GM20431 (cell line): ENCODE results near the gene PRDM10.

Experiments
- in situ Hi-C: fragments of 300-500 bp; cut with MseI, MboI; formaldehyde crosslinking; loops from one replicate; pipeline ENCODE4 v1.15.0; 2020; ENCODE audit warnings: low sequenced_read_pairs; ENCODE audit not compliant: unreplicated experiment

The PRDM10 gene

GRCh38 chr11:129864811-129865210 is 137.8 kb downstream of the PRDM10 start:
- in situ Hi-C loops = no loop called here

- in situ Hi-C loops = no loop called here
These were observed 140.7 kb downstream of the PRDM10 start for GRCh38 chr11:129861702-129862522.

GRCh38 chr11:129856036-129856435 is 146.6 kb downstream of the PRDM10 start:
- in situ Hi-C loops = no loop called here

GRCh38 chr11:129855086-129855485 is 147.5 kb downstream of the PRDM10 start:
- in situ Hi-C loops = no loop called here

- in situ Hi-C loops = no loop called here
These were observed 148.3 kb downstream of the PRDM10 start for GRCh38 chr11:129854232-129854805.

- in situ Hi-C loops = no loop called here
These were observed 149.0 kb downstream of the PRDM10 start for GRCh38 chr11:129853518-129854231.

GRCh38 chr11:129852125-129852740 is 150.4 kb downstream of the PRDM10 start:
- in situ Hi-C loops = no loop called here
